GM15510 (cell line): Measurements from ENCODE around the gene CAPN14.

Experiments
- POLR2A ChIP-seq: IDR thresholded peaks from 3 replicates; pipeline ENCODE4 v1.6.1; 2011; ENCODE audit warnings: borderline replicate concordance; ENCODE audit not compliant: insufficient read length; ENCODE audit errors: extremely low read depth

CAPN14 gene

GRCh38 chr2:31247711-31248110, 30.4 kb upstream of the CAPN14 start:
- TF ChIP-seq POLR2A: no peak

- no peak for TF ChIP-seq POLR2A
Observed at GRCh38 chr2:31246184-31246852, 29.0 kb upstream of the CAPN14 start.

GRCh38 chr2:31244101-31244500, 26.8 kb upstream of the CAPN14 start:
- TF ChIP-seq POLR2A: no peak

- TF ChIP-seq POLR2A: no peak
Observed at GRCh38 chr2:31243053-31243452, 25.7 kb upstream of the CAPN14 start.

- no peak for TF ChIP-seq POLR2A
Observed at GRCh38 chr2:31241625-31242270, 24.4 kb upstream of the CAPN14 start.

- TF ChIP-seq POLR2A: no peak
Observed at GRCh38 chr2:31240381-31241365, 23.4 kb upstream of the CAPN14 start.

GRCh38 chr2:31239593-31240177, 22.4 kb upstream of the CAPN14 start:
- TF ChIP-seq POLR2A: no peak

GRCh38 chr2:31238906-31239592, 21.7 kb upstream of the CAPN14 start:
- no peak for TF ChIP-seq POLR2A

GRCh38 chr2:31238126-31238905, 21.0 kb upstream of the CAPN14 start:
- no peak for TF ChIP-seq POLR2A

- no peak for TF ChIP-seq POLR2A
Observed at GRCh38 chr2:31237348-31238017, 20.2 kb upstream of the CAPN14 start.

- TF ChIP-seq POLR2A: no peak
Observed at GRCh38 chr2:31236433-31237205, 19.3 kb upstream of the CAPN14 start.

GRCh38 chr2:31235504-31235902, 18.2 kb upstream of the CAPN14 start:
- no peak for TF ChIP-seq POLR2A

GRCh38 chr2:31234683-31235503, 17.6 kb upstream of the CAPN14 start:
- TF ChIP-seq POLR2A: no peak
